HG03103 (cell line): ENCODE measurements around the gene PSMA1.
"Not testable (repeated sequence)": the region's sequence is repeated elsewhere in the genome, so short reads cannot be mapped to it uniquely, and the experiment has no call there.

ENCODE experiments used
- ATAC-seq: cut with Tn5 transposase; IDR thresholded peaks from one replicate; pipeline ENCODE4 v1.9.1; 2021; ENCODE audit warnings: low read depth; ENCODE audit not compliant: unreplicated experiment

The PSMA1 gene

GRCh38 chr11:14519917-14520746 is at the start of gene PSMA1:
Gene PSMA1 (minus strand): TSS chr11:14520386. CDS start chr11:14520299, 87 bp downstream.
- ATAC-seq: peak; percentile 91

- ATAC-seq: not testable (repeated sequence)
Observed at GRCh38 chr11:14569516-14569915, 49.3 kb upstream of the PSMA1 start.

GRCh38 chr11:14567064-14567651 is 47.0 kb upstream of the PSMA1 start:
- ATAC-seq: no peak

- ATAC-seq: no peak
Observed at GRCh38 chr11:14566331-14567063, 46.3 kb upstream of the PSMA1 start.

- no peak for ATAC-seq
Observed at GRCh38 chr11:14565845-14566244, 45.7 kb upstream of the PSMA1 start.

- no peak for ATAC-seq
Observed at GRCh38 chr11:14555818-14556217, 35.6 kb upstream of the PSMA1 start.

- ATAC-seq: peak; percentile 70
Observed at GRCh38 chr11:14554959-14555358, 34.8 kb upstream of the PSMA1 start.

GRCh38 chr11:14552089-14552488 is 31.9 kb upstream of the PSMA1 start:
- no peak for ATAC-seq

- ATAC-seq: no peak
Observed at GRCh38 chr11:14551380-14551779, 31.2 kb upstream of the PSMA1 start.

GRCh38 chr11:14549891-14550290 is 29.7 kb upstream of the PSMA1 start:
- no peak for ATAC-seq

- ATAC-seq: no peak
Observed at GRCh38 chr11:14547440-14547839, 27.3 kb upstream of the PSMA1 start.

GRCh38 chr11:14546672-14547071 is 26.5 kb upstream of the PSMA1 start:
- ATAC-seq: no peak

- peak; percentile 82 for ATAC-seq
Observed at GRCh38 chr11:14544611-14545010, 24.4 kb upstream of the PSMA1 start.

GRCh38 chr11:14543260-14543659 is 23.1 kb upstream of the PSMA1 start:
- no peak for ATAC-seq

GRCh38 chr11:14542324-14542723 is 22.1 kb upstream of the PSMA1 start:
- ATAC-seq: no peak

- no peak for ATAC-seq
Observed at GRCh38 chr11:14541192-14541947, 21.2 kb upstream of the PSMA1 start.

GRCh38 chr11:14539982-14540421 is 19.8 kb upstream of the PSMA1 start:
- no peak for ATAC-seq

GRCh38 chr11:14538926-14539554 is 18.9 kb upstream of the PSMA1 start:
- no peak for ATAC-seq

GRCh38 chr11:14538271-14538925 is 18.2 kb upstream of the PSMA1 start:
- ATAC-seq: no peak

GRCh38 chr11:14537134-14537599 is 17.0 kb upstream of the PSMA1 start:
- ATAC-seq: no peak
